Stomach (tissue), 9 donors: ENCODE results near the gene NOVA2. TPM values are rescaled to one million over a fixed set of nuclear protein-coding genes. Genes with fewer than 3 reads are reported as not detected.
A peak's percentile ranks its signal among the peaks of the same experiment; 100 is the strongest.

Experiments used
- DNase-seq, 2 donors: peaks; one replicate each; pipeline versions ENCODE4 v3.0.0 to v3.0.0-alpha.2; 2013 to 2019
- H3K27ac ChIP-seq, 5 donors: fragments of 200-600 bp in 4 of 5; sonication (generic) in 4 of 5; one replicate each; pipeline ENCODE4 v1.5.1; 2013 to 2019; ENCODE audit warnings: mild to moderate bottlenecking in 1 of 5, moderate library complexity in 1 of 5
- H3K27me3 ChIP-seq, 3 donors: fragments of 200-600 bp; sonication (generic); one replicate each; pipeline ENCODE4 v1.5.1; 2017 to 2019; ENCODE audit warnings: mixed run types in 1 of 3
- H3K36me3 ChIP-seq, 4 donors: fragments of 200-600 bp; sonication (generic); 1 replicate in 3 of 4; 2 replicates in 1 of 4; pipeline ENCODE4 v1.5.1; 2016 to 2019
- H3K4me1 ChIP-seq, 4 donors: fragments of 200-600 bp; sonication (generic); one replicate each; pipeline ENCODE4 v1.5.1; 2016 to 2019
- H3K4me3 ChIP-seq, 4 donors: fragments of 200-600 bp; sonication (generic) in 3 of 4; one replicate each; pipeline ENCODE4 v1.5.1; 2016 to 2019; ENCODE audit warnings: mild to moderate bottlenecking in 1 of 4
- H3K9me3 ChIP-seq, 4 donors: fragments of 200-600 bp; sonication (generic); one replicate each; pipeline ENCODE4 v1.5.1; 2016 to 2019
- EP300 ChIP-seq: sonication (generic); formaldehyde crosslinking; IDR thresholded peaks from one replicate; pipeline ENCODE4 v1.6.1; 2017; ENCODE audit warnings: antibody characterized with exemption
- POLR2A ChIP-seq, 4 donors: fragments of 450-650 bp; IDR thresholded peaks; one replicate each; pipeline ENCODE4 v1.6.1; 2016; ENCODE audit warnings: antibody characterized with exemption in 4 of 4, control low read depth in 2 of 4, mild to moderate bottlenecking in 1 of 4, moderate library complexity in 1 of 4
- POLR2AphosphoS5 ChIP-seq, 3 donors: sonication (generic); formaldehyde crosslinking; IDR thresholded peaks; one replicate each; pipeline ENCODE4 v1.6.1; 2016; ENCODE audit warnings: antibody characterized with exemption in 3 of 3
- WGBS, 5 donors: extraction: QIAGEN DNeasy Blood & Tissue Kit in 3 of 5; methylation state at CpG; one replicate each; pipeline versions ENCODE4 v1.1.5 to v1.1.7; 2013 to 2018; 5-methylcytosine and 5-hydroxymethylcytosine counted together
- intact Hi-C: fragments of 100-400 bp; cut with DNase I; formaldehyde crosslinking; loops from one replicate; pipeline ENCODE4 v1.15.1; 2023; ENCODE audit warnings: low total_unique reads
- polyA plus RNA-seq, 3 donors: library from polyadenylated mRNA; stranded (reverse); fragments of 200-250 nt; gene quantifications; one replicate each; pipeline ENCODE4 v1.2.3, GENCODE V29; 2013
- total RNA-seq, 5 donors: library from RNA; depleted of rRNA; stranded (reverse); fragments of >200 nt; gene quantifications; one replicate each; pipeline versions ENCODE4 v1.1.0 to v1.2.3, GENCODE V29; 2014 to 2016
- TF ChIP-seq, protein P1 (sequence below), 7 experiments: fragments of 450-650 bp in 4 of 7; fragments of 200-600 bp in 3 of 7; sonication (generic) in 3 of 7; IDR thresholded peaks; one replicate each; pipeline ENCODE4 v1.5.1; 2016 to 2019; ENCODE audit warnings: antibody characterized with exemption in 7 of 7, control low read depth in 2 of 7, mild to moderate bottlenecking in 1 of 7
- donor health status: healthy with polysubstance abuse.
- donor health status: Bipolar disorder and iron deficiency.
- donor health status: healthy.

Gene NOVA2
- total and polyA plus RNA-seq, 8 donors = 0.38 to 10.7 (median 1.3) TPM; not detected in 2

DNA sequence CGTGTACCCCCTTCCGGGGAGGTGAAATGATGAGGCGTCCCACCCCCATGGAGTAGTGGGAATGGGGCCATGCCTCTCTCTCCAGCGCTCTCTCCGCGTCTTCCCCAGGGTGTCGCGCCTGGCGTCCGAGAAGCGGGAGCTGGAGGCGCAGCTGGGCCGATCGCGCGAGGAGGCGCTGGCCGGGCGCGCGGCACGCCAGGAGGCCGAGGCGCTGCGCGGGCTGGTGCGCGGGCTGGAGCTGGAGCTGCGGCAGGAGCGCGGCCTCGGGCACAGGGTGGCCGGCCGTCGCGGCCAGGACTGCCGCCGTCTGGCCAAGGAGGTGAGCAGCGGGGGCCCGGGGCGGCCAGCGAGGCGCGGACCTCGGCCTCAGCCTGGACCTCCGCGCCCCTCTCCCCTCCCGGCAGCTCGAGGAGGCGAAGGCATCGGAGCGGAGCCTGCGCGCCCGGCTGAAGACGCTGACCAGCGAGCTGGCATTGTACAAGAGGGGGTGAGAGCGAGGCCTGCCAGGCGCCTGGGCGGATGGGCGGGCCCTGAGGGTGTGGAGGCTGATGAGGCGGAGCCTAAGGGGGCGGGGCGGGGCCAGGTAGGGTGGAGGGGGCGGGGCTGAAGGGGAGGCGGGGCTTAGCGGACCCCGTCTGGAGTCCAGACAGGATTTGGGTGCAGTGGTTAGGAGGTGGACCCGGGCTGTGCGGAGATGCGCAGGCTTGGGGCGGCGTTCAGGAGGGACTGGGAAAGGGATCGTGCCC lies 41.4 kb upstream of the NOVA2 start:
- 3 to 9% (median 7%) methylated on average over 38 to 74 of the region's 74 CpGs for WGBS, 5 donors
- TF ChIP-seq EP300 (no peak), POLR2A (IDR thresholded peaks at IDR 0.05) (no peak), POLR2AphosphoS5 (IDR thresholded peaks at IDR 0.05) (peak in 1 of 3 donors; percentile 60)
- H3K27ac ChIP-seq = peak overlapping the region in 2 of 5 donors; percentile 36 to 58
- intact Hi-C loops = no loop called here
- H3K4me3 ChIP-seq = peak overlapping the region; percentile 53 to 91 (median 76)
- H3K36me3 ChIP-seq = peaks cover 0 to 25% (median 16%) of the 10 kb centered on the region in 4 donors
- H3K9me3 ChIP-seq = no peaks in the 10 kb centered on the region
- peak; percentile 90 for DNase-seq
- peaks cover 0 to 38% (median 20%) of the 10 kb centered on the region in 3 donors for H3K27me3 ChIP-seq
- peaks cover 27 to 31% (median 29%) of the 10 kb centered on the region in 4 donors for H3K4me1 ChIP-seq

DNA sequence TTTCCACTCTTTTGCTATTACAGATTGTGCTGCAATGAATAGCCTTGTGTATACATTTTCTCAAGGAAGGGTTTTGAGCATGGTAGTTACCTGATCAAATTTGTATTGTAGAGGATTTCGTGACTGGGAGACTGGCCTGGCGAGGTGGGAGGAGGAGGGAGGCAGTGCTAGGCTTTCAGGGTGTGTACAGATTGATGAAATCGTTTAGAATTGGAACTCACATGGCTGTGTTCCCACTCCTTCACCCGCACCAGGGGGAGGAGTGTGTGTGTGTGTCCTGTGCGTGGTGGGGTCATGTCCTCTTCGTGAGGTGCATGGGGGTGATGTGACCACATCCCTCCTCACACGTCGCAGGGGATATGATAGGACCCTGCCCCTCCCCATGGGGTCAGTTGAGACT lies 40.9 kb upstream of the NOVA2 start:
- H3K27me3 ChIP-seq = peaks cover 0 to 38% (median 20%) of the 10 kb centered on the region in 3 donors
- DNase-seq = peak in 1 of 2 donors; percentile 36
- WGBS, 5 donors = 19 to 46% (median 34%) methylated on average over 8 of the region's 8 CpGs
- TF ChIP-seq POLR2A (IDR thresholded peaks at IDR 0.05) = no peak
- no peak for TF ChIP-seq EP300
- TF ChIP-seq, protein P1, sequence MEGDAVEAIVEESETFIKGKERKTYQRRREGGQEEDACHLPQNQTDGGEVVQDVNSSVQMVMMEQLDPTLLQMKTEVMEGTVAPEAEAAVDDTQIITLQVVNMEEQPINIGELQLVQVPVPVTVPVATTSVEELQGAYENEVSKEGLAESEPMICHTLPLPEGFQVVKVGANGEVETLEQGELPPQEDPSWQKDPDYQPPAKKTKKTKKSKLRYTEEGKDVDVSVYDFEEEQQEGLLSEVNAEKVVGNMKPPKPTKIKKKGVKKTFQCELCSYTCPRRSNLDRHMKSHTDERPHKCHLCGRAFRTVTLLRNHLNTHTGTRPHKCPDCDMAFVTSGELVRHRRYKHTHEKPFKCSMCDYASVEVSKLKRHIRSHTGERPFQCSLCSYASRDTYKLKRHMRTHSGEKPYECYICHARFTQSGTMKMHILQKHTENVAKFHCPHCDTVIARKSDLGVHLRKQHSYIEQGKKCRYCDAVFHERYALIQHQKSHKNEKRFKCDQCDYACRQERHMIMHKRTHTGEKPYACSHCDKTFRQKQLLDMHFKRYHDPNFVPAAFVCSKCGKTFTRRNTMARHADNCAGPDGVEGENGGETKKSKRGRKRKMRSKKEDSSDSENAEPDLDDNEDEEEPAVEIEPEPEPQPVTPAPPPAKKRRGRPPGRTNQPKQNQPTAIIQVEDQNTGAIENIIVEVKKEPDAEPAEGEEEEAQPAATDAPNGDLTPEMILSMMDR (IDR thresholded peaks at IDR 0.05) = no peak
- TF ChIP-seq POLR2AphosphoS5 (IDR thresholded peaks at IDR 0.05) = no peak
- peak overlapping the region in 2 of 5 donors; percentile 36 to 58 for H3K27ac ChIP-seq
- intact Hi-C loops = no loop called here
- H3K4me3 ChIP-seq = peak overlapping the region; percentile 53 to 91 (median 76)
- H3K9me3 ChIP-seq = no peaks in the 10 kb centered on the region
- H3K36me3 ChIP-seq = peaks cover 0 to 25% (median 16%) of the 10 kb centered on the region in 4 donors
- peaks cover 27 to 31% (median 30%) of the 10 kb centered on the region in 4 donors for H3K4me1 ChIP-seq

DNA sequence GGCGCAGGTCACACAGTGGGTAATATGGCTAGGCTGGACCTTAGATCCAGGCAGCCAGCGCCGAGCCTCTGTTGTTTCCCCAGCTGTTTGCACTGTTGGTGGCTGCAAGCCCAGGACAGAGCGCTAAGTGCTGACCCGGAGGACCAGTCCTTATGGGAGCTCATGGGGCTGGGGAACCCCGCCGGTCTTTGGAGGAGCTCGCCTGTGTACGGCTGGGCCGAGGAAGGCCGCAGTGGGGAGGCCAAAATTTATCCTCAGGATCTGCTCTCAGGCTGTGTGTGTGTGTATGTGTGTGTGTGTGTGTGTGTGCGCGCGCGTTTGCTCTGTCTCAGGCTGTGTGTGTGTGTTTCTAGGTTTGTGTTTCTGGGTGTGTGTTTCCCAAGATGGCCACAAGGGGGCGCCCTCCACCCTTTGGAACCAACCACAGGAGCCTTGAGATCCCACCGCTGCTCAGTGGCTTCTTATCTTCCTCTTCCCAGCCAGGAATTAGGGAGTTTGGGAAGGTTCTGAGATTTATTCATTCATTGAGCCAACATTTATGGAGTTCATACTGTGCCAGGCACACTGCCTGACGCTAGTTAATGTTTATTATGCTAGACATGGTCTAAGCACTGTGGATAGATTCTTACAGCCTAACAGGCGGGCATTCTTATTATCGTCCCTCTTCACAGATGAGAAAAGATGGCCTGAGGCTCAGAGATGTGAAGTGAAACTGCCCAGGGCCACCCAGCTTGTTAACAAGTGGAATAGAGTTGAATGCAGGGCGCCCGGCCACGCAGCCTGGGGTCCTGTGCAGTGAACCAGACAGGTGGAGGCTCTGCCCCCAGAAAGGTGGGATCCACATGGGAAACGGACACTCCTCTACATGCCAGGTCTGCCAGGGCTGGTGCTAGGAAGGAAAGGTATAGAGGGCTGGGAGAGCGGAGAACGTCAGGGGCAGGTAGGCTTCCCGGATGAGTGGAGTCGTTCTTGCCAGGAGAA lies 36.2 kb upstream of the NOVA2 start:
- intact Hi-C loops = loop anchor here (10.0 kb wide), 1 partner anchor 95 kb away; the partner anchor contains the start of gene NANOS2
- Histone ChIP-seq H3K9me3 (no peaks in the 10 kb centered on the region), H3K4me3 (no peak overlapping the region), H3K27me3 (peaks cover 0 to 23% (median 6%) of the 10 kb centered on the region in 3 donors), H3K36me3 (peaks cover 0 to 44% (median 36%) of the 10 kb centered on the region in 4 donors), H3K27ac (no peak overlapping the region), H3K4me1 (peaks cover 6 to 11% (median 7%) of the 10 kb centered on the region in 4 donors)
- no peak for TF ChIP-seq POLR2AphosphoS5 (IDR thresholded peaks at IDR 0.05)
- no peak for TF ChIP-seq EP300
- TF ChIP-seq, protein P1 (IDR thresholded peaks at IDR 0.05) = peak in 5 of 7 experiments; percentile 53 to 96 (median 91)
- no peak for TF ChIP-seq POLR2A (IDR thresholded peaks at IDR 0.05)
- peak; percentile 80 to 87 for DNase-seq
- 43 to 58% (median 53%) methylated on average over 21 to 28 of the region's 28 CpGs for whole genome bisulfite sequencing, 5 donors

DNA sequence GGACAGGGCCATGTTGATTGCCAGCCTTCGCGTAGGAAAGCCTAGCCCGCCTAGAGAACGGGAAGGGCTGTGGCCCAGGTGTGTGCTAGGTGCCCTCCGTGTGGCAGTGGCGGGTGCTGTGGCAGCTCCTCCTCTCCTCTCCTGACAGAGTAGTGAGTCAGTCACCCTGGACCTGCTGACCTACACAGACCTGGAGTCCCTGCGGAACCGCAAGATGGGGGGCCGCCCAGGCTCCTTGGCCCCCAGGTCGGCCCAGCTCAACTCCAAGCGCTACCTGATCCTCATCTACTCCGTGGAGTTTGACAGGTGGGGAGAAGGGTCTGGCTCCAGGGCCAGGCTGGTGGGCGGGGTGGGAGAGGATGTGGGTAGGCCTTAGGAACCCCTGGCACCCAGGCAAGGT lies 32.7 kb upstream of the NOVA2 start:
- TF ChIP-seq, protein P1 (IDR thresholded peaks at IDR 0.05) = no peak
- TF ChIP-seq EP300 = no peak
- TF ChIP-seq POLR2AphosphoS5 (IDR thresholded peaks at IDR 0.05) = no peak
- TF ChIP-seq POLR2A (IDR thresholded peaks at IDR 0.05) = no peak
- intact Hi-C loops = loop anchor here (10.0 kb wide), 1 partner anchor 92 kb away; the partner anchor contains the start of gene NANOS2
- WGBS, 5 donors = 94 to 96% (median 95%) methylated on average over 12 to 13 of the region's 13 CpGs
- Histone ChIP-seq H3K36me3 (peaks cover 0 to 65% (median 46%) of the 10 kb centered on the region in 4 donors), H3K27ac (no peak overlapping the region), H3K27me3 (no peaks in the 10 kb centered on the region), H3K9me3 (no peaks in the 10 kb centered on the region), H3K4me1 (peaks cover 0 to 7% (median 0%) of the 10 kb centered on the region in 4 donors), H3K4me3 (no peak overlapping the region)
- no peak for DNase-seq
